ENCODE measurements around the gene MAP3K14. TPM values are rescaled to one million over a fixed set of nuclear protein-coding genes. Genes with fewer than 3 reads are reported as not detected.

The MAP3K14 gene
- polyA plus RNA-seq, 1 of the 3 experiments (the other 2 are of a cell fraction) = 11.9 TPM

- Histone ChIP-seq H3K4me2 (no peak overlapping the region), H3F3A (replicated peaks; ENCODE audit: insufficient read depth) (no peaks in the 10 kb centered on the region), H3K27me3 (ENCODE audit: insufficient read depth) (no peaks in the 10 kb centered on the region), H4K20me1 (ENCODE audit: insufficient read depth) (no peaks in the 10 kb centered on the region), H3K79me2 (ENCODE audit: insufficient read depth) (no peaks in the 10 kb centered on the region), H3K4me3 (ENCODE audit: low read depth in 2 of 2, low read length in 1 of 2) (no peak overlapping the region), H3K9me2 (no peaks in the 10 kb centered on the region), H3K9me3 (peaks cover 7% of the 10 kb centered on the region), H3K36me3 (replicated peaks in 1 of 2; ENCODE audit: control insufficient read depth in 1 of 2, insufficient read depth in 2 of 2, low read length in 1 of 2) (no peaks in the 10 kb centered on the region), H3K9ac (no peak overlapping the region), H3K4me1 (ENCODE audit: control insufficient read depth in 1 of 2, insufficient read depth in 2 of 2, low read depth in 1 of 2, low read length in 1 of 2) (no peaks in the 10 kb centered on the region), H3K27ac (ENCODE audit: low read depth in 2 of 2, low read length in 1 of 2) (no peak overlapping the region), H2AFZ (ENCODE audit: low read depth) (no peak overlapping the region)
- DNase-seq = no peak
- POLR2A ChIA-PET = no interaction called here
- 84% methylated on average over 4 of the region's 4 CpGs for WGBS (ENCODE audit: low lambda C conversion rate)
- TF ChIP-seq RAD21 (IDR thresholded peaks at IDR 0.05; ENCODE audit: low read length) (no peak), MXI1 (IDR thresholded peaks at IDR 0.05; ENCODE audit: low read depth, low read length) (no peak), TCF12 (IDR thresholded peaks at IDR 0.05) (no peak), PBX3 (IDR thresholded peaks at IDR 0.05) (no peak), MEF2A (IDR thresholded peaks at IDR 0.05; ENCODE audit: borderline replicate concordance, low read depth) (no peak), IRF3 (IDR thresholded peaks at IDR 0.05; ENCODE audit: low read depth, low read length) (no peak), JUND (IDR thresholded peaks at IDR 0.05) (no peak), TAF1 (IDR thresholded peaks at IDR 0.05; ENCODE audit: borderline replicate concordance, low read depth, low read length) (no peak), FOSL2 (IDR thresholded peaks at IDR 0.05; ENCODE audit: borderline replicate concordance, low read depth) (no peak), SIN3A (IDR thresholded peaks at IDR 0.05; ENCODE audit: borderline replicate concordance, low read depth, low read length) (no peak), MAX (IDR thresholded peaks at IDR 0.05; ENCODE audit: low read depth) (no peak), GABPA (IDR thresholded peaks at IDR 0.05; ENCODE audit: low read depth) (no peak), CTCF (IDR thresholded peaks at IDR 0.05) (no peak), GATA2 (CRISPR knock-in tag; IDR thresholded peaks at IDR 0.05) (no peak), POLR2AphosphoS5 (IDR thresholded peaks at IDR 0.05; ENCODE audit: low read depth, low read length) (no peak), SMC3 (IDR thresholded peaks at IDR 0.05; ENCODE audit: low read depth, low read length) (no peak), YY1 (IDR thresholded peaks at IDR 0.05; ENCODE audit: low read depth) (no peak)
- CTCF ChIA-PET = no interaction called here
These were observed 36.2 kb upstream of the MAP3K14 start for GRCh38 chr17:45353043-45353442.

All from SK-N-SH (cell line).